DOHH2 (cell line): ENCODE results near the gene SMARCA4.

Experiments used
- CTCF ChIP-seq: fragments of 200-600 bp; sonication (generic); IDR thresholded peaks from one replicate; pipeline ENCODE4 v1.5.1; 2014; ENCODE audit warnings: antibody characterized with exemption, mild to moderate bottlenecking, low read depth, low read length; ENCODE audit not compliant: poor library complexity, severe bottlenecking
- EZH2phosphoT487 ChIP-seq: fragments of 200-600 bp; sonication (generic); IDR thresholded peaks from 2 replicates; pipeline ENCODE4 v1.6.1; 2017; ENCODE audit warnings: borderline replicate concordance, mild to moderate bottlenecking, antibody characterized with exemption, low read length, moderate library complexity, mixed read lengths

- no peak for TF ChIP-seq CTCF
- TF ChIP-seq EZH2phosphoT487 = no peak
These were observed 105.5 kb downstream of the SMARCA4 start for GRCh38 chr19:11066326-11066725.
